Stimulated activated CD4-positive, alpha-beta T cell treated with anti-CD3 and anti-CD28 coated beads, TNF-alpha, amount 100 ng/mL, for 24 hours (primary cell): ENCODE measurements around the gene KLHL15.

Experiments used
- DNase-seq, 3 experiments: peaks; one replicate each; pipeline ENCODE4 v3.0.0-alpha.2; 2020; ENCODE audit warnings: low read depth in 3 of 3

KLHL15 gene

DNA sequence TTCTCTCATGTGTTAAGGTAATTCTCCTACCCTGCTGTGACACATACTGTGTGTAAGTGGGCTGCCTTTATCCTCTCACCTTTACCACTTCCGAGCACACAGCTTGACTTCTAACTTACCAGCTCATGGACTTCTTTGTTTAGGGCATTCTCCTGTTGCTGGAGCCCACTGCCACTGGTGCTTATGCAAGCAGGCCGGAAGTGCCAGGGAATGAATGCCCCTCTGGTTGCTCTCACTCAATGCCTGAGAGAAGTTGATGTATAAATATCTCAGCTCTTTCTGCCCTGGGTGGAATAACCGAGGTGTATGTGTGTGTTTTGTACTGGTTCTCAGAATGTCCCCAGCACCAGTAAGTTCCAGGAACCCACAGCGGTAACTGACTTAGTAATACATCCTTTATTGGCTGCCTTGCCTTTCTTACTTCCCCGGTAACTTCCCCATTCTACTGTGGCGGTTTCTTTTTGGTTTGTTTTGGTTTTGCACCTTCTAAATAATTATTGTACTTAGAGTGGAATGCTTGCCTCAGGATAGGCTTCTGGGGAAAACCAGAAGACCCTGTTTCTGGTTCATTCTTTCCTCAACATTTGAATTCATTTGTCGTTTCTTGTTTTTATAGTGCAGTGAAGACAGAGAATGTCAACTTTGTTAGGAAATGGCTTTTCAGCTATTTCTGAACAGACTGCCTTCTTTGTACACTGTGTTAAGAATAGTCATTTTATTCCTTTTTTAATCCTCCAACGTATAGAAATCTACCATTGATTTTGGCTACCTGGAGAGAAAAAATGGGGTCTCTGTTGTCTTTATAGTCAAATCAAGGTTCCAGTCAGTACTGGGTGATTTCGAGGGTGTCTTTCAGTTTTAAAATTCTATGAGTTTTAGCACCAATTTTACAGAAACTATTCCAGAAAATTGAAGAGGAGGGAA lies 73.7 kb downstream of the KLHL15 start:
- peak; percentile 0 to 12 (median 7) for DNase-seq

DNA sequence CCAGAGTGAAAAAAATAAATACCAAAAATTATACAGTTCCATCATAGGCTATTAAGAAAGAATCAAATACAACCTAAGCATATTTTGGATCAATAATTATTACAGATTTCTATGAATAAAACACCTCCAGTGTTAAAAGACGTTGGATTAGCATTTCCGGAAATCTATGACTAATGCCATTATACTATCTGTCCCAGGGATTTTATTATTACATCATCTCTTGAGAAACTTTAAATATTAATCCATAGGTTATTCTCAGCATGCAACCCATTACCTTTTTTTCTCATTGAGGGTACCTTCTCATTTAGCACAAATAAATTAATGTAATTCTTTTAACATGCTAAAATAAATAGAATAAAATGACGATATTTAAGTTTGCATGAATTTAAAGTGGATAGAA lies 74.6 kb downstream of the KLHL15 start:
- DNase-seq = no peak

DNA sequence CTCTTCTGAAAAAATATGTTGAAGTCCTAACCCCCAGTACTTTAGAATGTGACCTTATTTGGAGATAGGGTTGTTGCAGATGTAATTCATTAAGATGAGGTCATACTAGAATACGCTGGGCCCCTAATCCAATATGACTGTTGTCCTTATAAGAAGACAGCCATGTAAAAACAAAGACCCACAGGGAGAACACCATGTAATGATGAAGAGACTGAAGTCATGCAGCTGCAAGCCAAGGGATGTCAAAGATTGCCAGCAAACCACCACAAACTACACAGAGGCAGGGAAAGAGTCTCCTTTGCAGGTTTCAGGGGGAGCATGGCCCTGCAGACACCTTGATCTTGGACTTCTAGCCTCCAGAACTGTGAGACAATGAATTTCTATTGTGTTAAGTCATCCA lies 81.8 kb downstream of the KLHL15 start:
- no peak for DNase-seq

DNA sequence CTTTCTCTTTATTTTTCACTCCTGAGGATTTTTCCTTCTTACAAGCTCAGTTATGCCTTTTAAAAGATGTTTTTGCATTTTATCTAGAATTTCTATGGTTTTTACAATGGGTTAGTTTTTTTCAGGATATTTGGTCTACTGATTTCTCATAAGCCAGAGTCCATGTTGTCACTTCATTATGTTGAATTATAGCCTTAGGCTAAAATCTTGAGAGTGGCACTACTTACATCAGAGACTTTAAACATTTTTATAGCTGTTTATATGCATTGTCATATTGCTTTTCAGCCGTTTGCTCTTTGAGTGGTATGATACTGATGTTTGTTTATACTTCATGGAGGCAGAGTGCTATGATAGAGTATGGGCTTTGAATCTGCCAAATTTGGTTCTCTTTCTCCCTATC lies 82.8 kb downstream of the KLHL15 start:
- no peak for DNase-seq

DNA sequence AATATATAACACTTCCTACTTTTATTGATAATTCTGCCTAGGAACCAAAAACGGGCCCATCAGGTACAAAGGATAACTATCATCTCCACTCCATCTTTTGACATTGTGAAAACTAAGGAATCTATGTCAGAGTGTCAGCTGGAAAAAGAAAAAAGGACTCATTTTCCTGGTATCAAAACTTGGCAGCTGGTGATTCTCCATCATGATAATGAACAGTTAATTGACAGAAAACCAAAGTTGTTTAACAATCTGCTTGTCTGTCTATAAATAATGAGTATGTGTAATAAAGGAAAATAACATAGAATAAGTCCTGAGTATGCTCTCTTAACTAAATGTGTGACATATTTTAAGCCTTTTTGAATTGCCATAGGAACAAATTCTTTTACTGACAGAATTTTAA lies 87.8 kb downstream of the KLHL15 start:
- DNase-seq = no peak

DNA sequence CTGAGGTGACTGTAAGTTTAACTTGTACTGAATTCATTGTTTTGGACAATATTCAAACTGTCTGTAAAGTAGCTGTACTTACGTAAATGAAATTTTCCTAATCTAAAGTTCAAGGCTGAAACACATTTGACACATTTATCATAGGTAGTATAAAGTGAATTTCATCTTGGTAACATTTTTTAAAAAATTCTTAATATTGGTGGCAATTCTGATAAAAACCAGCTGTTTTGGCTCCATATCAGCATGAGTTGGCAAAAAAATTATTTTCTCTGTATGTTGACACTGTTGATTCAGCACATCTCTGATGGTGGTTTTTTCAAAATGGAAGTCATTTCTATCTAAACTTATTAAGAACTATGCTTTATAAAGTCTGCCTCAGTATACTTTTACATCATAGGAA lies 88.3 kb downstream of the KLHL15 start:
- no peak for DNase-seq

DNA sequence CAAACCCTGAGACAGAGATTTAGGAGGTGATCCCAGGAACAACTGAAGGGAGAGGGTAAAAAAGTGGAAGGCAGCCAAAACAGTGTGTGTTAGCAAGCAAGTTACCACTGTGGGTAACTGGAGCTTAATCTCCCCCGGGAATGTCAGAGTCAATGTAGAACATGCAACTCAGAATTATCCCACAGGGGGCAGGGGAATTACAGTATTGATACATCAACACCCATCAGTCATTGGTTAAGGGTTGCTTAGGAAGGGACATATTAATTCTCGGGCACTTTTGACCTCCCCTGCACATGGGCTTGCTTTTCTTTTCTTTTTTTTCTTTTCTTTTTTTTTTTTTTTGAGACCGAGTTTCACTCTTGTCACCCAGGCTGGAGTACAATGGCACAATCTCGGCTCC lies 89.9 kb downstream of the KLHL15 start:
- no peak for DNase-seq

DNA sequence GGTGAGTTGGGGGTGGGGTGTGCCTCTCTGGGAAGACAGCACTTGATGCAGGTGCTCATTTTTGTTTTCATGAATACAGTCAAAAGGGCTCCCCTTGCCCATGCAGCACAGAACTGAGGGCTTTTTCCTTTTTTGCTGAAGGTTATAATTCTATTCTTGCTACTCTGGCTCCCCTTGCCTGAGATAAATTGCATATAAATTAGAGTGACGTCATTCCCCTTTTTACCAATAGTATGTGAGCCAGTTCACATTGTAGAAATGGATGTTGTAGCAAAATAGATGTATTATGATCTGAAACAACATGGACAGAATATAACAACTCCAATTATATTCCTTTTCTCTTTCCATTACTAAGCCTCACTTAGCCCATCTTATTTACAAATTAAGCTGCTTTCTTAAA lies 90.8 kb downstream of the KLHL15 start:
- no peak for DNase-seq

DNA sequence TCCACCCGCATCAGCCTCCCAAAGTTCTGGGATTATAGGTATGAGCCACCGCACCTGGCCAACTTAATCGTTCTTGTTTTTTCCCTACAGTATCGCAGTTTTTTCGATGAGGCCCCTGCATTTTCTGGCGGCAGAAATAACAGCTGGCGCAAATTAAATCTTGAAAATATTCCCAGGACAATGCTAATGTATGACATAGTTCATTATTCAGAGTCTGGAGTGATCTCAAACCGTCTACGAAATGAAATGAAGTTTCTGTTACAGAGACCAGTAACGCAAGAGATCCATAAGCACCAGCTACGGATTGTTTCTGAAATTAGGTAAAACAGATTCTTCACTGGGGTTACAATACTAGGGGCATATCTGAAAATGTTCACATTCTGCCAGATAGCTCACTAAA lies 91.9 kb downstream of the KLHL15 start:
- DNase-seq = no peak
